ENCODE data around the gene CDC14A.

The CDC14A gene

GRCh38 chr1:100414693-100415497 is 62.6 kb downstream of the CDC14A start:
- Histone ChIP-seq H3K36me3 (ENCODE audit: insufficient read depth, low read length) (no peaks in the 10 kb centered on the region), H3K9me3 (ENCODE audit: control insufficient read depth, insufficient read depth, low read length) (no peaks in the 10 kb centered on the region), H3K9ac (ENCODE audit: low read depth, low read length) (no peak overlapping the region), H3K4me1 (ENCODE audit: insufficient read depth, low read length) (0 out of 2 replicates have a peak, but pooled peaks cover 10% of the 10 kb centered on the region)

- Histone ChIP-seq H3K9me3 (ENCODE audit: control insufficient read depth, insufficient read depth, low read length) (no peaks in the 10 kb centered on the region), H3K9ac (ENCODE audit: low read depth, low read length) (no peak overlapping the region), H3K36me3 (ENCODE audit: insufficient read depth, low read length) (no peaks in the 10 kb centered on the region), H3K4me1 (ENCODE audit: insufficient read depth, low read length) (0 out of 2 replicates have a peak, but pooled peaks cover 10% of the 10 kb centered on the region)
Observed at GRCh38 chr1:100415498-100415778, 63.1 kb downstream of the CDC14A start.

- H3K36me3 ChIP-seq (ENCODE audit: insufficient read depth, low read length): no peaks in the 10 kb centered on the region
- no peak overlapping the region for H3K9ac ChIP-seq (ENCODE audit: low read depth, low read length)
- H3K9me3 ChIP-seq (ENCODE audit: control insufficient read depth, insufficient read depth, low read length): no peaks in the 10 kb centered on the region
- H3K4me1 ChIP-seq (ENCODE audit: insufficient read depth, low read length): peaks cover 27% of the 10 kb centered on the region
Observed at GRCh38 chr1:100419072-100419471, 66.8 kb downstream of the CDC14A start.

GRCh38 chr1:100422065-100422464 is 69.8 kb downstream of the CDC14A start:
- H3K36me3 ChIP-seq (ENCODE audit: insufficient read depth, low read length): no peaks in the 10 kb centered on the region
- H3K9ac ChIP-seq (ENCODE audit: low read depth, low read length): no peak overlapping the region

GRCh38 chr1:100423832-100424337 is 71.6 kb downstream of the CDC14A start:
- H3K9ac ChIP-seq (ENCODE audit: low read depth, low read length): no peak overlapping the region
- H3K36me3 ChIP-seq (ENCODE audit: insufficient read depth, low read length): no peaks in the 10 kb centered on the region
- no peaks in the 10 kb centered on the region for H3K9me3 ChIP-seq (ENCODE audit: control insufficient read depth, insufficient read depth, low read length)
- H3K4me1 ChIP-seq (ENCODE audit: insufficient read depth, low read length): peaks cover 25% of the 10 kb centered on the region

More at GRCh38 chr1:100422065-100422464, 69.8 kb downstream of the CDC14A start:
- Histone ChIP-seq H3K9me3 (ENCODE audit: control insufficient read depth, insufficient read depth, low read length) (no peaks in the 10 kb centered on the region), H3K4me1 (ENCODE audit: insufficient read depth, low read length) (peaks cover 25% of the 10 kb centered on the region)

- Histone ChIP-seq H3K36me3 (ENCODE audit: insufficient read depth, low read length) (no peaks in the 10 kb centered on the region), H3K9me3 (ENCODE audit: control insufficient read depth, insufficient read depth, low read length) (no peaks in the 10 kb centered on the region), H3K4me1 (ENCODE audit: insufficient read depth, low read length) (peaks cover 10% of the 10 kb centered on the region), H3K9ac (ENCODE audit: low read depth, low read length) (no peak overlapping the region)
Observed at GRCh38 chr1:100428160-100428559, 75.9 kb downstream of the CDC14A start.

GRCh38 chr1:100430325-100430756 is 78.0 kb downstream of the CDC14A start:
- H3K9me3 ChIP-seq (ENCODE audit: control insufficient read depth, insufficient read depth, low read length): no peaks in the 10 kb centered on the region
- H3K4me1 ChIP-seq (ENCODE audit: insufficient read depth, low read length): peaks cover 13% of the 10 kb centered on the region
- H3K36me3 ChIP-seq (ENCODE audit: insufficient read depth, low read length): no peaks in the 10 kb centered on the region

GRCh38 chr1:100431954-100432353 is 79.6 kb downstream of the CDC14A start:
- Histone ChIP-seq H3K4me1 (ENCODE audit: insufficient read depth, low read length) (peaks cover 13% of the 10 kb centered on the region), H3K36me3 (ENCODE audit: insufficient read depth, low read length) (no peaks in the 10 kb centered on the region), H3K9me3 (ENCODE audit: control insufficient read depth, insufficient read depth, low read length) (no peaks in the 10 kb centered on the region), H3K9ac (ENCODE audit: low read depth, low read length) (no peak overlapping the region)

More at GRCh38 chr1:100430325-100430756, 78.0 kb downstream of the CDC14A start:
- no peak overlapping the region for H3K9ac ChIP-seq (ENCODE audit: low read depth, low read length)

GRCh38 chr1:100433563-100433962 is 81.3 kb downstream of the CDC14A start:
- Histone ChIP-seq H3K9ac (ENCODE audit: low read depth, low read length) (no peak overlapping the region), H3K9me3 (ENCODE audit: control insufficient read depth, insufficient read depth, low read length) (no peaks in the 10 kb centered on the region), H3K4me1 (ENCODE audit: insufficient read depth, low read length) (peaks cover 19% of the 10 kb centered on the region), H3K36me3 (ENCODE audit: insufficient read depth, low read length) (no peaks in the 10 kb centered on the region)

- Histone ChIP-seq H3K4me1 (ENCODE audit: insufficient read depth, low read length) (peaks cover 22% of the 10 kb centered on the region), H3K9ac (ENCODE audit: low read depth, low read length) (no peak overlapping the region), H3K9me3 (ENCODE audit: control insufficient read depth, insufficient read depth, low read length) (no peaks in the 10 kb centered on the region), H3K36me3 (ENCODE audit: insufficient read depth, low read length) (no peaks in the 10 kb centered on the region)
Observed at GRCh38 chr1:100434831-100435230, 82.5 kb downstream of the CDC14A start.

- H3K4me1 ChIP-seq (ENCODE audit: insufficient read depth, low read length): peaks cover 27% of the 10 kb centered on the region; the same call in 1 of the 2 replicates
Observed at GRCh38 chr1:100438375-100438774, 86.1 kb downstream of the CDC14A start.

GRCh38 chr1:100438789-100439188 is 86.5 kb downstream of the CDC14A start:
- no peaks in the 10 kb centered on the region for H3K9me3 ChIP-seq (ENCODE audit: control insufficient read depth, insufficient read depth, low read length)
- H3K36me3 ChIP-seq (ENCODE audit: insufficient read depth, low read length): no peaks in the 10 kb centered on the region
- peaks cover 27% of the 10 kb centered on the region; the same call in 1 of the 2 replicates for H3K4me1 ChIP-seq (ENCODE audit: insufficient read depth, low read length)
- no peak overlapping the region for H3K9ac ChIP-seq (ENCODE audit: low read depth, low read length)

More at GRCh38 chr1:100438375-100438774, 86.1 kb downstream of the CDC14A start:
- Histone ChIP-seq H3K9me3 (ENCODE audit: control insufficient read depth, insufficient read depth, low read length) (no peaks in the 10 kb centered on the region), H3K36me3 (ENCODE audit: insufficient read depth, low read length) (no peaks in the 10 kb centered on the region), H3K9ac (ENCODE audit: low read depth, low read length) (no peak overlapping the region)

GRCh38 chr1:100440075-100440809 is 87.9 kb downstream of the CDC14A start:
- H3K9me3 ChIP-seq (ENCODE audit: control insufficient read depth, insufficient read depth, low read length): no peaks in the 10 kb centered on the region
- H3K4me1 ChIP-seq (ENCODE audit: insufficient read depth, low read length): peaks cover 14% of the 10 kb centered on the region; the same call in 1 of the 2 replicates
- no peak overlapping the region for H3K9ac ChIP-seq (ENCODE audit: low read depth, low read length)
- H3K36me3 ChIP-seq (ENCODE audit: insufficient read depth, low read length): no peaks in the 10 kb centered on the region

- Histone ChIP-seq H3K9ac (ENCODE audit: low read depth, low read length) (no peak overlapping the region), H3K9me3 (ENCODE audit: control insufficient read depth, insufficient read depth, low read length) (no peaks in the 10 kb centered on the region), H3K4me1 (ENCODE audit: insufficient read depth, low read length) (peaks cover 14% of the 10 kb centered on the region; the same call in 1 of the 2 replicates), H3K36me3 (ENCODE audit: insufficient read depth, low read length) (no peaks in the 10 kb centered on the region)
Observed at GRCh38 chr1:100441146-100441545, 88.8 kb downstream of the CDC14A start.

Data from ES-I3 (cell line).